CD4-positive, alpha-beta T cell treated with Interleukin-6 at 100 ng/mL for 8 hours (primary cell): Measurements from ENCODE around the gene WAC.

Source experiments
- DNase-seq: peaks from one replicate; pipeline ENCODE4 v3.0.0-alpha.2; 2020; ENCODE audit warnings: mixed read lengths, low spot score

Gene WAC

DNA sequence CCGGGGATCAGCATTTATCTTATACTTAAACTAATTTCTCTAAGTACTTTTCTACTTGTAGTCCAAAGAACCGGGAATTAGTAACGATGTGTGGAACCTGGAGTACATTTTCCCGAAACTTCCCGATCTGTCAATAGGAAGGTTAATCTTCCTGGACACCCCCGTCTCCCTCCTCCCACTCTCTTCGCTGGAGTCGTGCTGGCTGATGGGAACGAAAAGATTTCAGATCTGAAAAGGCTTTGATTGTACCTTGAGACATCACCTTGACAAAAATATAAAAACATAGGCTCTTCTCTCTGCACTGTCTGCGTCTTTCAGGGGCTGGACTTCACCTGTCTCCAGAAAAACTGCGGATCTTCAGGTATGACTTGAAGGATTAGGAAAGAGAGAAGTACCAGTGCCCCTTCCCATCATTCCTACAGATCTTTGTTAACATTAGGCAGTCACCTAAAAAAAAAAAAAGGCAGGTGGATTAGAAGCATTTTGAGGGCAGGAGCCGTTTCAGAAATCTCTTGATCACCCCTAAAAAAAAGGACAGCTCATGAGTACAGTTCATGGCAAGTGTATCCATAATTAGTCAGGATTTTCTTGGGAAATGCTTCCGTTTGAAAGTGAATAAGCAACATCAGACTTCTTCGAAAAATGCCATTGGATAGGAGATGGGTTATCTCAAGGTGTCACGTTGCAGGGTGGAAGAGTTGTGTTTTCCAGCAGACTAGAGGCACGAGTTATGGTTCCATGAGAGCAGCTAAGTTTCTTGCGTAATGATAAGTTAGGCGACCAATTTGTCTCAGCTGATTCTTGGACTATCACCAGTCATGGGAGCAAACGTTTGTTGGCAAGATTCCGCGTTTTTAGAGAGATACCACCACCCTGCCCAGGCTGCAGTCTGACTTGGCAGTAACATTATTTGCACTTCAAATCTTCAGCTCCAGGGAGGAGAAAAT lies 136.6 kb downstream of the WAC start:
- no peak for DNase-seq
